ENCODE results near the gene PRKG1. TPM values are rescaled to one million over a fixed set of nuclear protein-coding genes. Genes with fewer than 3 reads are reported as not detected.

The PRKG1 gene
- total RNA-seq, 2 donors from 2014 or later, result 17.8 to 31.1 TPM

- TF ChIP-seq CTCF (IDR thresholded peaks at IDR 0.05), result no peak
- no peaks in the 10 kb centered on the region for H3K9me3 ChIP-seq
- H3K36me3 ChIP-seq, result no peaks in the 10 kb centered on the region
- no peak overlapping the region for H3K27ac ChIP-seq
- DNase-seq (ENCODE audit: low spot score), result no peak
- no peaks in the 10 kb centered on the region for H3K27me3 ChIP-seq
- H3K4me3 ChIP-seq, result no peak overlapping the region
- no peaks in the 10 kb centered on the region for H3K4me1 ChIP-seq
Measured at GRCh38 chr10:52040486-52040885, 966.2 kb downstream of the PRKG1 start.

- H3K4me1 ChIP-seq, result no peaks in the 10 kb centered on the region
- no peak for DNase-seq (ENCODE audit: low spot score)
- TF ChIP-seq CTCF (IDR thresholded peaks at IDR 0.05), result no peak
- no peak overlapping the region for H3K27ac ChIP-seq
- H3K27me3 ChIP-seq, result no peaks in the 10 kb centered on the region
- H3K9me3 ChIP-seq, result no peaks in the 10 kb centered on the region
- no peak overlapping the region for H3K4me3 ChIP-seq
- no peaks in the 10 kb centered on the region for H3K36me3 ChIP-seq
Measured at GRCh38 chr10:52043811-52044210, 969.5 kb downstream of the PRKG1 start.

GRCh38 chr10:52048051-52048450, 973.8 kb downstream of the PRKG1 start:
- H3K4me3 ChIP-seq, result no peak overlapping the region
- no peaks in the 10 kb centered on the region for H3K36me3 ChIP-seq
- no peak overlapping the region for H3K27ac ChIP-seq
- no peaks in the 10 kb centered on the region for H3K9me3 ChIP-seq
- TF ChIP-seq CTCF (IDR thresholded peaks at IDR 0.05), result no peak
- no peaks in the 10 kb centered on the region for H3K27me3 ChIP-seq
- no peak for DNase-seq (ENCODE audit: low spot score)
- no peaks in the 10 kb centered on the region for H3K4me1 ChIP-seq

- H3K27ac ChIP-seq, result no peak overlapping the region
- H3K36me3 ChIP-seq, result no peaks in the 10 kb centered on the region
- H3K4me1 ChIP-seq, result no peaks in the 10 kb centered on the region
- H3K9me3 ChIP-seq, result no peaks in the 10 kb centered on the region
- no peak for TF ChIP-seq CTCF (IDR thresholded peaks at IDR 0.05)
- no peak overlapping the region for H3K4me3 ChIP-seq
- H3K27me3 ChIP-seq, result no peaks in the 10 kb centered on the region
- no peak for DNase-seq (ENCODE audit: low spot score)
Measured at GRCh38 chr10:52050429-52051047, 976.3 kb downstream of the PRKG1 start.

GRCh38 chr10:52053497-52053896, 979.2 kb downstream of the PRKG1 start:
- no peak overlapping the region for H3K27ac ChIP-seq
- H3K4me1 ChIP-seq, result no peaks in the 10 kb centered on the region
- DNase-seq (ENCODE audit: low spot score), result no peak
- H3K36me3 ChIP-seq, result no peaks in the 10 kb centered on the region
- no peaks in the 10 kb centered on the region for H3K9me3 ChIP-seq
- TF ChIP-seq CTCF (IDR thresholded peaks at IDR 0.05), result no peak
- no peak overlapping the region for H3K4me3 ChIP-seq
- H3K27me3 ChIP-seq, result no peaks in the 10 kb centered on the region

- Histone ChIP-seq H3K9me3 (no peaks in the 10 kb centered on the region), H3K36me3 (no peaks in the 10 kb centered on the region), H3K4me1 (no peaks in the 10 kb centered on the region), H3K4me3 (no peak overlapping the region), H3K27ac (no peak overlapping the region), H3K27me3 (no peaks in the 10 kb centered on the region)
- no peak for DNase-seq (ENCODE audit: low spot score)
- TF ChIP-seq CTCF (IDR thresholded peaks at IDR 0.05), result no peak
Measured at GRCh38 chr10:52056291-52056690, 982.0 kb downstream of the PRKG1 start.

Data from right atrium auricular region (tissue), 2 donors.